NCI-H510A treated with DMSO at 0.1 percent for 48 hours (cell line): ENCODE results near the gene ANKRD22.
"Not testable (repeated sequence)": the region's sequence is repeated elsewhere in the genome, so short reads cannot be mapped to it uniquely, and the experiment has no call there.

Experiments
- DNase-seq: peaks from one replicate; lab custom pipeline; 2025; lab: John Stamatoyannopoulos, UW

ANKRD22 gene

GRCh38 chr10:88877298-88877697, 25.7 kb upstream of the ANKRD22 start:
- DNase-seq: no peak

GRCh38 chr10:88875081-88875480, 23.4 kb upstream of the ANKRD22 start:
- DNase-seq: no peak

- DNase-seq: no peak
These were observed 22.6 kb upstream of the ANKRD22 start for GRCh38 chr10:88874281-88874680.

- no peak for DNase-seq
These were observed 22.1 kb upstream of the ANKRD22 start for GRCh38 chr10:88873757-88874156.

GRCh38 chr10:88870089-88870488, 18.4 kb upstream of the ANKRD22 start:
- DNase-seq: no peak

- no peak for DNase-seq
These were observed 14.8 kb upstream of the ANKRD22 start for GRCh38 chr10:88866454-88866853.

GRCh38 chr10:88865281-88865876, 13.7 kb upstream of the ANKRD22 start:
- no peak for DNase-seq

GRCh38 chr10:88861036-88861435, 9.4 kb upstream of the ANKRD22 start:
- DNase-seq: no peak

- no peak for DNase-seq
These were observed 6.8 kb upstream of the ANKRD22 start for GRCh38 chr10:88858491-88858890.

- no peak for DNase-seq
These were observed 6.2 kb upstream of the ANKRD22 start for GRCh38 chr10:88857831-88858230.

GRCh38 chr10:88854684-88855083, 3.0 kb upstream of the ANKRD22 start:
- no peak for DNase-seq

GRCh38 chr10:88853155-88853881, 1.7 kb upstream of the ANKRD22 start:
- no peak for DNase-seq

- DNase-seq: no peak
These were observed 683 bp upstream of the ANKRD22 start for GRCh38 chr10:88852327-88852726.

GRCh38 chr10:88850712-88851111, 932 bp downstream of the ANKRD22 start:
- no peak for DNase-seq

- no peak for DNase-seq
These were observed 2.4 kb downstream of the ANKRD22 start for GRCh38 chr10:88849234-88849633.

GRCh38 chr10:88848499-88848898, 3.1 kb downstream of the ANKRD22 start:
- no peak for DNase-seq

- no peak for DNase-seq
These were observed 8.5 kb downstream of the ANKRD22 start for GRCh38 chr10:88843171-88843570.

- no peak for DNase-seq
These were observed 10.1 kb downstream of the ANKRD22 start for GRCh38 chr10:88841316-88842111.

GRCh38 chr10:88840881-88841280, 10.8 kb downstream of the ANKRD22 start:
- DNase-seq: no peak

GRCh38 chr10:88840104-88840503, 11.5 kb downstream of the ANKRD22 start:
- DNase-seq: no peak

GRCh38 chr10:88838766-88839350, 12.8 kb downstream of the ANKRD22 start:
- DNase-seq: no peak

- DNase-seq: not testable (repeated sequence)
These were observed 14.0 kb downstream of the ANKRD22 start for GRCh38 chr10:88837632-88838031.

- no peak for DNase-seq
These were observed 15.8 kb downstream of the ANKRD22 start for GRCh38 chr10:88835910-88836221.
